Measurements from ENCODE around the gene TULP3.

- TF ChIP-seq POLR2A (IDR thresholded peaks at IDR 0.05; ENCODE audit: low read depth, low read length): no peak
- no peak for TF ChIP-seq TAF1 (IDR thresholded peaks at IDR 0.05; ENCODE audit: borderline replicate concordance, low read depth, low read length)
Measured at GRCh38 chr12:2891240-2892053, 756 bp downstream of the TULP3 start.
